ENCODE data around the gene WFIKKN2.
"Not testable (repeated sequence)": the region's sequence is repeated elsewhere in the genome, so short reads cannot be mapped to it uniquely, and the experiment has no call there.

The WFIKKN2 gene

GRCh38 chr17:50845240-50846147 lies 10.1 kb downstream of the WFIKKN2 start:
- Mint-ChIP-seq H3K9me3 (peaks cover 7% of the 10 kb centered on the region), H3K36me3 (peaks cover 3% of the 10 kb centered on the region), H3K27ac (no peak overlapping the region), H3K27me3 (no peaks in the 10 kb centered on the region), H3K4me3 (no peak overlapping the region), H3K4me1 (peaks cover 6% of the 10 kb centered on the region)
- DNase-seq (ENCODE audit: low spot score in 2 of 2) (no peak), ATAC-seq (ENCODE audit: low read depth) (no peak)

- H3K9me3 Mint-ChIP-seq = peaks cover 7% of the 10 kb centered on the region
- peaks cover 5% of the 10 kb centered on the region for H3K4me1 Mint-ChIP-seq
- no peak for DNase-seq (ENCODE audit: low spot score in 2 of 2)
- H3K4me3 Mint-ChIP-seq = no peak overlapping the region
- no peak for ATAC-seq (ENCODE audit: low read depth)
- H3K27me3 Mint-ChIP-seq = no peaks in the 10 kb centered on the region
- peaks cover 3% of the 10 kb centered on the region for H3K36me3 Mint-ChIP-seq
- H3K27ac Mint-ChIP-seq = no peak overlapping the region
Measured at GRCh38 chr17:50847566-50847965, 12.2 kb downstream of the WFIKKN2 start.

- Mint-ChIP-seq H3K27me3 (no peaks in the 10 kb centered on the region), H3K4me3 (no peak overlapping the region), H3K9me3 (peaks cover 7% of the 10 kb centered on the region), H3K36me3 (peaks cover 3% of the 10 kb centered on the region), H3K27ac (no peak overlapping the region), H3K4me1 (peaks cover 8% of the 10 kb centered on the region)
- DNase-seq (ENCODE audit: low spot score in 2 of 2) (no peak), ATAC-seq (ENCODE audit: low read depth) (no peak)
Measured at GRCh38 chr17:50848039-50848438, 12.7 kb downstream of the WFIKKN2 start.

- H3K4me3 Mint-ChIP-seq = no peak overlapping the region
- H3K36me3 Mint-ChIP-seq = peaks cover 3% of the 10 kb centered on the region
- no peaks in the 10 kb centered on the region for H3K27me3 Mint-ChIP-seq
- no peak overlapping the region for H3K27ac Mint-ChIP-seq
- peaks cover 7% of the 10 kb centered on the region for H3K9me3 Mint-ChIP-seq
- peaks cover 8% of the 10 kb centered on the region for H3K4me1 Mint-ChIP-seq
- no peak for ATAC-seq (ENCODE audit: low read depth)
- DNase-seq (ENCODE audit: low spot score in 2 of 2) = no peak
Measured at GRCh38 chr17:50848711-50849110, 13.3 kb downstream of the WFIKKN2 start.

GRCh38 chr17:50850640-50851039 lies 15.3 kb downstream of the WFIKKN2 start:
- Mint-ChIP-seq H3K36me3 (peaks cover 3% of the 10 kb centered on the region), H3K4me1 (peaks cover 8% of the 10 kb centered on the region), H3K4me3 (no peak overlapping the region), H3K9me3 (peaks cover 7% of the 10 kb centered on the region), H3K27ac (no peak overlapping the region), H3K27me3 (no peaks in the 10 kb centered on the region)
- ATAC-seq (ENCODE audit: low read depth) = no peak
- no peak for DNase-seq (ENCODE audit: low spot score in 2 of 2)

- H3K27ac Mint-ChIP-seq = no peak overlapping the region
- H3K36me3 Mint-ChIP-seq = peaks cover 3% of the 10 kb centered on the region
- no peak for DNase-seq (ENCODE audit: low spot score in 2 of 2)
- peaks cover 7% of the 10 kb centered on the region for H3K9me3 Mint-ChIP-seq
- peaks cover 8% of the 10 kb centered on the region for H3K4me1 Mint-ChIP-seq
- no peaks in the 10 kb centered on the region for H3K27me3 Mint-ChIP-seq
- H3K4me3 Mint-ChIP-seq = peak overlapping the region; percentile 76
- no peak for ATAC-seq (ENCODE audit: low read depth)
Measured at GRCh38 chr17:50853015-50853615, 17.7 kb downstream of the WFIKKN2 start.

GRCh38 chr17:50853781-50854180 lies 18.4 kb downstream of the WFIKKN2 start:
- Mint-ChIP-seq H3K27ac (no peak overlapping the region), H3K36me3 (no peaks in the 10 kb centered on the region), H3K4me3 (no peak overlapping the region), H3K27me3 (no peaks in the 10 kb centered on the region), H3K4me1 (peaks cover 8% of the 10 kb centered on the region), H3K9me3 (peaks cover 2% of the 10 kb centered on the region)
- DNase-seq (ENCODE audit: low spot score in 2 of 2) (no peak), ATAC-seq (ENCODE audit: low read depth) (no peak)

GRCh38 chr17:50855708-50856330 lies 20.4 kb downstream of the WFIKKN2 start:
- Mint-ChIP-seq H3K27ac (no peak overlapping the region), H3K9me3 (no peaks in the 10 kb centered on the region), H3K4me3 (no peak overlapping the region), H3K4me1 (peaks cover 8% of the 10 kb centered on the region), H3K27me3 (no peaks in the 10 kb centered on the region), H3K36me3 (no peaks in the 10 kb centered on the region)
- DNase-seq (ENCODE audit: low spot score in 2 of 2) (no peak), ATAC-seq (ENCODE audit: low read depth) (no peak)

- ATAC-seq (ENCODE audit: low read depth) = no peak
Measured at GRCh38 chr17:50856431-50856830, 21.0 kb downstream of the WFIKKN2 start.

GRCh38 chr17:50858486-50859225 lies 23.3 kb downstream of the WFIKKN2 start:
- Mint-ChIP-seq H3K27ac (no peak overlapping the region), H3K9me3 (no peaks in the 10 kb centered on the region), H3K4me1 (peaks cover 10% of the 10 kb centered on the region), H3K4me3 (no peak overlapping the region), H3K36me3 (peaks cover 9% of the 10 kb centered on the region), H3K27me3 (no peaks in the 10 kb centered on the region)
- no peak for DNase-seq (ENCODE audit: low spot score in 2 of 2)
- ATAC-seq (ENCODE audit: low read depth) = no peak

More at GRCh38 chr17:50856431-50856830, 21.0 kb downstream of the WFIKKN2 start:
- no peak for DNase-seq (ENCODE audit: low spot score in 2 of 2)
- no peaks in the 10 kb centered on the region for H3K27me3 Mint-ChIP-seq
- H3K4me3 Mint-ChIP-seq = no peak overlapping the region
- H3K36me3 Mint-ChIP-seq = no peaks in the 10 kb centered on the region
- H3K27ac Mint-ChIP-seq = no peak overlapping the region
- peaks cover 8% of the 10 kb centered on the region for H3K4me1 Mint-ChIP-seq
- H3K9me3 Mint-ChIP-seq = no peaks in the 10 kb centered on the region

GRCh38 chr17:50859727-50860126 lies 24.3 kb downstream of the WFIKKN2 start:
- not testable (repeated sequence) for H3K36me3 Mint-ChIP-seq; H3K4me3 Mint-ChIP-seq; H3K9me3 Mint-ChIP-seq; DNase-seq (ENCODE audit: low spot score in 2 of 2); H3K27me3 Mint-ChIP-seq; H3K27ac Mint-ChIP-seq; ATAC-seq (ENCODE audit: low read depth)
- peaks cover 13% of the 10 kb centered on the region for H3K4me1 Mint-ChIP-seq

- DNase-seq (ENCODE audit: low spot score in 2 of 2) (no peak), ATAC-seq (ENCODE audit: low read depth) (no peak)
- Mint-ChIP-seq H3K9me3 (no peaks in the 10 kb centered on the region), H3K4me3 (no peak overlapping the region), H3K27ac (peak overlapping the region; percentile 29), H3K27me3 (no peaks in the 10 kb centered on the region), H3K36me3 (peaks cover 9% of the 10 kb centered on the region), H3K4me1 (peaks cover 19% of the 10 kb centered on the region)
Measured at GRCh38 chr17:50861334-50861676, 25.9 kb downstream of the WFIKKN2 start.

- DNase-seq (ENCODE audit: low spot score in 2 of 2) = no peak
Measured at GRCh38 chr17:50861822-50862528, 26.6 kb downstream of the WFIKKN2 start.

More at GRCh38 chr17:50861822-50862528, 26.6 kb downstream of the WFIKKN2 start:
- Mint-ChIP-seq H3K27me3 (no peaks in the 10 kb centered on the region), H3K4me3 (no peak overlapping the region), H3K4me1 (peaks cover 19% of the 10 kb centered on the region), H3K9me3 (no peaks in the 10 kb centered on the region), H3K27ac (peak overlapping the region; percentile 29), H3K36me3 (peaks cover 9% of the 10 kb centered on the region)
- ATAC-seq (ENCODE audit: low read depth) = no peak
